Fibroblast of pulmonary artery (primary cell): ENCODE data around the gene ACAD9.
A peak's percentile ranks its signal among the peaks of the same experiment; 100 is the strongest.
"Not testable (repeated sequence)": the region's sequence is repeated elsewhere in the genome, so short reads cannot be mapped to it uniquely, and the experiment has no call there.

Source experiments
- DNase-seq: peaks from one replicate; pipeline ENCODE4 v3.0.0-alpha.2; 2010; ENCODE audit warnings: low read depth
- H3K4me3 ChIP-seq: replicated peaks from 2 replicates; pipeline ENCODE4 v1.5.1; 2011; ENCODE audit warnings: low read depth, mild to moderate bottlenecking, control low read depth, low read length, moderate library complexity
- TF ChIP-seq, protein P1 (sequence below): IDR thresholded peaks from 2 replicates; pipeline ENCODE4 v1.5.1; 2011; ENCODE audit warnings: mild to moderate bottlenecking, control low read depth, low read length, inconsistent platforms; ENCODE audit errors: missing control alignments

ACAD9 gene

GRCh38 chr3:128861491-128861890 is 17.9 kb upstream of the ACAD9 start:
- TF ChIP-seq, protein P1, sequence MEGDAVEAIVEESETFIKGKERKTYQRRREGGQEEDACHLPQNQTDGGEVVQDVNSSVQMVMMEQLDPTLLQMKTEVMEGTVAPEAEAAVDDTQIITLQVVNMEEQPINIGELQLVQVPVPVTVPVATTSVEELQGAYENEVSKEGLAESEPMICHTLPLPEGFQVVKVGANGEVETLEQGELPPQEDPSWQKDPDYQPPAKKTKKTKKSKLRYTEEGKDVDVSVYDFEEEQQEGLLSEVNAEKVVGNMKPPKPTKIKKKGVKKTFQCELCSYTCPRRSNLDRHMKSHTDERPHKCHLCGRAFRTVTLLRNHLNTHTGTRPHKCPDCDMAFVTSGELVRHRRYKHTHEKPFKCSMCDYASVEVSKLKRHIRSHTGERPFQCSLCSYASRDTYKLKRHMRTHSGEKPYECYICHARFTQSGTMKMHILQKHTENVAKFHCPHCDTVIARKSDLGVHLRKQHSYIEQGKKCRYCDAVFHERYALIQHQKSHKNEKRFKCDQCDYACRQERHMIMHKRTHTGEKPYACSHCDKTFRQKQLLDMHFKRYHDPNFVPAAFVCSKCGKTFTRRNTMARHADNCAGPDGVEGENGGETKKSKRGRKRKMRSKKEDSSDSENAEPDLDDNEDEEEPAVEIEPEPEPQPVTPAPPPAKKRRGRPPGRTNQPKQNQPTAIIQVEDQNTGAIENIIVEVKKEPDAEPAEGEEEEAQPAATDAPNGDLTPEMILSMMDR: no peak

DNA sequence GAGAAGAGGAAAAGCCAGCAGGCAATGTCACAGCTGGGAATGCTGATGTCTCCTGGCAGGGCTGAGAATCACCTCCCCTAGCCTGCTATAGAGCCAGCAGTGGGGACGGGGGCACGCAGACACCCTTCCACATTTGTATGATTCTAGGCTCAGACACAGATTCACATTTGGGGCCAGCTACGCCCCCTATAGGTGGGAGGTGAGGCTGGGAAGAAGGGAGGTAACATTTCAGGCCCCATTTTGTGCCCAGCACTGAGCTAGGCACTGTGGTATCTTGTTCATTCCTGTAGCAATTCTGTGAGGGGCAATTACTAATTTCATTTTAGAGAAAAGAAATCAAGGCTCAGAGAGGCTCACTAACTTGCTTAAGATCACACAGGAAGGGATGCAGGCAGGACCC is 15.9 kb upstream of the ACAD9 start:
- DNase-seq: no peak
- H3K4me3 ChIP-seq: no peak overlapping the region
- TF ChIP-seq, protein P1: peak; percentile 25

More at GRCh38 chr3:128861491-128861890, 17.9 kb upstream of the ACAD9 start:
- no peak overlapping the region for H3K4me3 ChIP-seq
- no peak for DNase-seq

DNA sequence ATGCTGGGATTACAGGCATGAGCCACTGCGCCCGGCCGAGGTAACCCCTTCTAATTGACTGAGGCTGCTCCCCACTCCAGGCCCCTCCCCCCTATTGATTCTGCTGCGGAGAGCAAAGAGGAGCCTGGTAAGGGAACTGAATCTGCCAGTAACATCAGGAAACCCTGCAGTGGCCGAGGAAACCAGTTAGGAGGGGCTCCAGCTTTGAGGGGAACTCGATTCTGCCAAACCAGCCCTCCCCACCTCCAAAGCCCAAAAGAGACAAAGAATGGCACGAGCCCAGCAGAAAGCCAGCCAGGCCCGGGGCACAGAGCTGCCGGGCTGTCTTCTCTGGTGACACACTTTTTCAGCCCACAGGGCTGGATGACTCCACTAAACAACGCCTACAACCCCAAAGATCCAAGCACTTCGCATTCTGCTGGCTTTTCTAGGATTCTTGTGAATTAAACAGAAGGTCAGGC is 15.0 kb upstream of the ACAD9 start:
- no peak overlapping the region for H3K4me3 ChIP-seq
- no peak for DNase-seq
- TF ChIP-seq, protein P1: no peak

- DNase-seq: peak; percentile 63
- H3K4me3 ChIP-seq: not testable (repeated sequence)
Observed at GRCh38 chr3:128864849-128865804, 14.3 kb upstream of the ACAD9 start.

GRCh38 chr3:128867200-128868125 is 12.0 kb upstream of the ACAD9 start:
- TF ChIP-seq, protein P1: no peak
- no peak for DNase-seq
- no peak overlapping the region for H3K4me3 ChIP-seq

DNA sequence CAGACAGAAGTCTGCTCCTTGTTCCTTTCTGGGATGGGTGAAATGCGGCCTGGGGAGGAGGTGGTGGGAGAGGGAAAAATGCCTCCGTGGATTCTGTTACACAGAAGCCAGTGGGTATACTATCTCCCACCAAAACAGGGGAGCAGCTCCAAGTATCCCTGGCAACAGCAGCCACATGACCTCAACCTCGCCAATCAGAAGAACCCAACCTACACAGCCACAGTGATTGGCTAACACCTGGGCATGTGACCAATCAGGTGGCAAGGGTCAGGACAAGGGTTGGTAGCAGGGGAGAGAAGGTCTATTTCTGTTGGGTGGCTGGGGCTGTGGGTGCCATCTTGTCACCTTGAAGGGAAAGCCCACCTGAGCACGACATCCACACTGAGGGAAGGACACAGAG is 9.1 kb upstream of the ACAD9 start:
- DNase-seq: no peak
- no peak overlapping the region for H3K4me3 ChIP-seq
- TF ChIP-seq, protein P1: no peak

GRCh38 chr3:128872282-128872681 is 7.1 kb upstream of the ACAD9 start:
- TF ChIP-seq, protein P1: no peak
- no peak for DNase-seq
- H3K4me3 ChIP-seq: no peak overlapping the region
